Activated CD8-positive, alpha-beta memory T cell treated with anti-CD3 and anti-CD28 coated beads, Interleukin-2, amount 50 U/mL, for 24 hours (primary cell): ENCODE measurements around the gene HNRNPDL.
"Not testable (repeated sequence)": the region's sequence is repeated elsewhere in the genome, so short reads cannot be mapped to it uniquely, and the experiment has no call there.

ENCODE experiments used
- DNase-seq: peaks from one replicate; pipeline ENCODE4 v3.0.0-alpha.2; 2020; ENCODE audit errors: extremely low read depth

HNRNPDL gene

GRCh38 chr4:82386312-82386711, 44.0 kb downstream of the HNRNPDL start:
- not testable (repeated sequence) for DNase-seq

DNA sequence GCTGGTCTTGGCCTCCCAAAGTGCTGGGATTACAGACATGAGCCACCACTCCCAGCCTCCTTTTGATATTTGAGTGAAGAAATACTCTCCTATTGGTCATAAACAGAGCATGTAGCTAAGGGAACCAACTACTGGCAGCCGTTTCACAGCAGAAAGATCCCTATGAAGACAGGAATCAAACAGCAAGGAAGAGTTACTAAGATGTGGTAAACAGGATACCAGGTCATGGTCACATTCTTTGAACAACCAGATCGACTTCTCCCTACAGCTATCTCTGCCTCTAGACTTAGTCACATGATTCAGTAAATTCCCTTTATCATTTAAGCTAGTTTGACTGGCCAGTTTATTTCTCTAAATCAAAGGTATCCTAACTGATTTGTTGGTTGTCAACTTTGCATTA, 47.5 kb downstream of the HNRNPDL start:
- no peak for DNase-seq

- no peak for DNase-seq
Observed at GRCh38 chr4:82381661-82382296, 48.5 kb downstream of the HNRNPDL start.

DNA sequence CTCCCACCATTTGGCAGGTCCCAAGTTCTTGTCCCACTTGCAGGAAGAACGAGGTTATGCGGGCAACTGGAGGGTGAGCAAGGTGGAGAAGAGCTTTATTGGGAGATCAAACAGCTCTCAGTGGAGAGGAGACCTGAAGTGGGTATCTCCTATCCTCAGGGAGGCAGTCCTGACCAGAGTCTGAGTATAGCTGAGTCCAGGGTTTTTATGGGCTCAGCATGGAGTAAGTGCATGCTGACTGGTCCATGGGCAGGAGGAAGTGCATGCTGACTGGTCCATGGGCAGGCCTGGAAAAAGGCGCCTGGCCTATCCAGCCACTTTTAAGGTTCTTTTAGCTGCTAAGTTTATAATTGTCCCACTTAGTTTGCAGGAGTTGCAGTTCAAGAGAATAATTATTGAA, 49.0 kb downstream of the HNRNPDL start:
- DNase-seq = no peak

GRCh38 chr4:82380831-82381230, 49.4 kb downstream of the HNRNPDL start:
- no peak for DNase-seq

DNA sequence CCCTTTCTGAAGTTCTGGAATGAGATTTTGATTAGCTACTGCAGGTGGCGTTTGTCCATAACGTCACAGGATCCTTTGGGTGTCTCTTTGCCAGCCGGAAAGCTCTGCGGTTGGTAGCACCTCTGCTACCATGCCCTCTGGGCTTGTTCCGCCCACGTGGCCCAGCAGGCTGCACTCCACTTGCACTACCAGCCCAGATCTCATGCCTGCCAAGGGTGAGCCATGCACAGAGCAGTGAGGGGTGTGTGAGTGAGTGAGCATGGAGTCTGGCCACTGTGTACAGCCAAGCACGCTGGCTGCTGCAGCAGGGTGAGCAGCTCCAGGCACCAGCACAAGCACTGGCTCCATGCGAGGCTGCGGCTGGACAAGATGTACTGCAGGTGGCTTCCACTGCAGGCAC, 49.9 kb downstream of the HNRNPDL start:
- DNase-seq = no peak

GRCh38 chr4:82376109-82376508, 54.2 kb downstream of the HNRNPDL start:
- DNase-seq = no peak

GRCh38 chr4:82373816-82374625, 56.2 kb downstream of the HNRNPDL start, which contains the start of gene HNRNPD:
HNRNPD (minus strand) TSS chr4:82373991; CDS start chr4:82373678, 313 bp downstream.
- DNase-seq = peak; percentile 83

- no peak for DNase-seq
Observed at GRCh38 chr4:82373486-82373815, 56.8 kb downstream of the HNRNPDL start.
